Gastroesophageal sphincter (tissue), 3 donors: ENCODE measurements around the gene RAB6B.

Experiments
- CTCF ChIP-seq, 4 experiments: fragments of 200-600 bp in 2 of 4; fragments of 450-650 bp in 2 of 4; sonication (generic) in 1 of 4; IDR thresholded peaks; one replicate each; pipeline ENCODE4 v1.5.1; 2017 to 2019; ENCODE audit warnings: antibody characterized with exemption in 4 of 4, mild to moderate bottlenecking in 2 of 4, moderate library complexity in 2 of 4
- POLR2A ChIP-seq, 2 donors: fragments of 450-650 bp; IDR thresholded peaks; one replicate each; pipeline ENCODE4 v1.6.1; 2017; ENCODE audit warnings: antibody characterized with exemption in 2 of 2, mild to moderate bottlenecking in 2 of 2, moderate library complexity in 1 of 2

GRCh38 chr3:133860519-133860918 is 35.2 kb downstream of the RAB6B start:
- TF ChIP-seq POLR2A (IDR thresholded peaks at IDR 0.05) (no peak), CTCF (IDR thresholded peaks at IDR 0.05) (no peak)
